ENCODE measurements around the gene FGF14.

DNA sequence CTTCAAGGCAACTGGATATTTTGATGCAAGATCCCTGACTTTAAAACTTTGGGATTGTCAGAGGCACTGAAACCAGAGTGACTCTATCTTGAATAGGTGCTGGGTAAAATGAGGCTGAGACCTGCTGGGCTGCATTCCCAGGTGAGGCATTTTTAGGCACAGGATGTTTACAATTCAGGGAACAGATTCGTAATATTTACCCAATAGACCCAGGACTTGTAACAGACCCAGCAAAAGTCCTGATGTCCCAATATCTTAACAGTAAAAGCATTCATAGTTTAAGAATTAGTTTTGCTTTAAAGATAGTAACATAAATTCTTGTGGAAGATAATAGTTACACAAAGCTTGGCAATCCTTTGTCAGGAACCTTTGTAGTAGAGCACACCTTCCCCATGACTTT, 166.2 kb downstream of the FGF14 start:
- TF ChIP-seq, protein P1, sequence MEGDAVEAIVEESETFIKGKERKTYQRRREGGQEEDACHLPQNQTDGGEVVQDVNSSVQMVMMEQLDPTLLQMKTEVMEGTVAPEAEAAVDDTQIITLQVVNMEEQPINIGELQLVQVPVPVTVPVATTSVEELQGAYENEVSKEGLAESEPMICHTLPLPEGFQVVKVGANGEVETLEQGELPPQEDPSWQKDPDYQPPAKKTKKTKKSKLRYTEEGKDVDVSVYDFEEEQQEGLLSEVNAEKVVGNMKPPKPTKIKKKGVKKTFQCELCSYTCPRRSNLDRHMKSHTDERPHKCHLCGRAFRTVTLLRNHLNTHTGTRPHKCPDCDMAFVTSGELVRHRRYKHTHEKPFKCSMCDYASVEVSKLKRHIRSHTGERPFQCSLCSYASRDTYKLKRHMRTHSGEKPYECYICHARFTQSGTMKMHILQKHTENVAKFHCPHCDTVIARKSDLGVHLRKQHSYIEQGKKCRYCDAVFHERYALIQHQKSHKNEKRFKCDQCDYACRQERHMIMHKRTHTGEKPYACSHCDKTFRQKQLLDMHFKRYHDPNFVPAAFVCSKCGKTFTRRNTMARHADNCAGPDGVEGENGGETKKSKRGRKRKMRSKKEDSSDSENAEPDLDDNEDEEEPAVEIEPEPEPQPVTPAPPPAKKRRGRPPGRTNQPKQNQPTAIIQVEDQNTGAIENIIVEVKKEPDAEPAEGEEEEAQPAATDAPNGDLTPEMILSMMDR (IDR thresholded peaks at IDR 0.05), result no peak
- no peak for TF ChIP-seq EZH2 (IDR thresholded peaks at IDR 0.05; ENCODE audit: borderline replicate concordance, insufficient read depth, low read depth, low read length, poor library complexity, severe bottlenecking)

Measured in B cell (primary cell).